GM12878 (cell line): ENCODE results near the gene TP53INP2.

Experiments used
- CTCF ChIP-seq, 3 experiments: IDR thresholded peaks in 2 of 3; conservative IDR thresholded peaks in 1 of 3; 2 replicates each; pipeline ENCODE4 v1.5.1; 2011; ENCODE audit warnings: low read depth in 3 of 3, low read length in 3 of 3, mild to moderate bottlenecking in 3 of 3, control low read depth in 2 of 3, moderate library complexity in 2 of 3, inconsistent platforms in 1 of 3, mixed read lengths in 1 of 3; ENCODE audit not compliant: control insufficient read depth in 2 of 3, insufficient read depth in 1 of 3; ENCODE audit errors: extremely low read depth in 1 of 3
- EZH2 ChIP-seq: IDR thresholded peaks from 2 replicates; pipeline ENCODE4 v1.6.1; 2012; ENCODE audit warnings: low read depth, mild to moderate bottlenecking, control low read depth, inconsistent platforms, low read length, borderline replicate concordance; ENCODE audit not compliant: control insufficient read depth

- TF ChIP-seq EZH2, result no peak
- no peak for TF ChIP-seq CTCF (IDR thresholded peaks at IDR 0.05 in 2 of 3, conservative IDR thresholded peaks at IDR 0.05 in 1 of 3; ENCODE audit: control insufficient read depth in 2 of 3, extremely low read depth in 1 of 3, insufficient read depth in 1 of 3, low read depth in 3 of 3, low read length in 3 of 3)
Measured at GRCh38 chr20:34705008-34705396, 858 bp downstream of the TP53INP2 start.
